ENCODE data around the gene TRAK1.

DNA sequence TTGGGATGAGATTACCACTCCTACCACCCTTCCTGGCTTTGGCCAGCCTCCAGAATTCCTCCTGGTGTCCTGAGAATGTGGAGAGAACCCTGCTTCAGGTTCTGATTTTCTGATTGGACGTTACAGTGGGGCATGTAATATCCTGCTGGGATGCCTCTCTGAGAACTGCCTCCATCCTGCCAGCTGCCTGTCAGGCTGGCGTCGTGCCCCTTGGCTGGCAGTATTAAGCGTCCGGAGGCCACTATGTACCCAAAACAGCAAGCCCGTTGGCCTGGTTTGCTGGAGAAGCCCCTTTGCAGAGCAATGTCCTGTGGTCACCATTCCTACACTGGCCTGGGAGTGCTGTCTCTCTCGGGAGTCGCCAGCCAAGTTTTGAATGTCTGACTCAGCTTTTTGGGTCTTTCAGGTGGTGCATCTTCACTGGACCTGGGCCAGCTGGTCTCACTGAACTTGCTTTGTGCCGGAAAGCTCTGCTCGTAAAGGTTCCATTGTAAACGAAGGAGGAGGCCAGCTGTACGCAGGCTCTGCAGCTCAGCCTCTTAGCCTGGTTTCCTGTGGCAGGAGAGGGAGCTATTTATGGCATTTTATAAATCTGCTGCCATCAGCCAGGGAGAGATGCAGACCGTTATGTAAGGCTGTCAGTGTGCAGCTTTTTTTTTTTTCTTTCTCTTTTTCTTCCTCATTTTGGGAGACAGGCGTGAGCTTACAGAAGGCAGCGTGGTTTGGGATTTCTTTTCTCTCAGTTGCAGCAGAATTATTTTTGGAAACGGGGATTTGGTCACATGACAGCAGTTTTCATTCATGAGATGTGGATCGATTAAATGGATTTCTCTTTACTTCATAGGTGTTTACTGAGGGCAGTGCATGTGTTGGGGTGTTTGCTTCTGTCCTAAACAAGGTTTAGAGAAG is 19.0 kb upstream of the TRAK1 start:
- TF ChIP-seq, protein P1, sequence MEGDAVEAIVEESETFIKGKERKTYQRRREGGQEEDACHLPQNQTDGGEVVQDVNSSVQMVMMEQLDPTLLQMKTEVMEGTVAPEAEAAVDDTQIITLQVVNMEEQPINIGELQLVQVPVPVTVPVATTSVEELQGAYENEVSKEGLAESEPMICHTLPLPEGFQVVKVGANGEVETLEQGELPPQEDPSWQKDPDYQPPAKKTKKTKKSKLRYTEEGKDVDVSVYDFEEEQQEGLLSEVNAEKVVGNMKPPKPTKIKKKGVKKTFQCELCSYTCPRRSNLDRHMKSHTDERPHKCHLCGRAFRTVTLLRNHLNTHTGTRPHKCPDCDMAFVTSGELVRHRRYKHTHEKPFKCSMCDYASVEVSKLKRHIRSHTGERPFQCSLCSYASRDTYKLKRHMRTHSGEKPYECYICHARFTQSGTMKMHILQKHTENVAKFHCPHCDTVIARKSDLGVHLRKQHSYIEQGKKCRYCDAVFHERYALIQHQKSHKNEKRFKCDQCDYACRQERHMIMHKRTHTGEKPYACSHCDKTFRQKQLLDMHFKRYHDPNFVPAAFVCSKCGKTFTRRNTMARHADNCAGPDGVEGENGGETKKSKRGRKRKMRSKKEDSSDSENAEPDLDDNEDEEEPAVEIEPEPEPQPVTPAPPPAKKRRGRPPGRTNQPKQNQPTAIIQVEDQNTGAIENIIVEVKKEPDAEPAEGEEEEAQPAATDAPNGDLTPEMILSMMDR (IDR thresholded peaks at IDR 0.05; ENCODE audit: poor library complexity): no peak
- TF ChIP-seq EZH2 (IDR thresholded peaks at IDR 0.05; ENCODE audit: borderline replicate concordance) (no peak), EZH2phosphoT487 (IDR thresholded peaks at IDR 0.05; ENCODE audit: low read depth, severe bottlenecking, unreplicated experiment) (no peak)
